ENCODE results near the gene SERTM2.

GRCh38 chrX:111498538-111499103 lies 12.8 kb upstream of the SERTM2 start:
- TF ChIP-seq CTCF (conservative IDR thresholded peaks at IDR 0.05; ENCODE audit: low read depth, low read length) (no peak), EZH2 (IDR thresholded peaks at IDR 0.05; ENCODE audit: low read length, unreplicated experiment) (no peak), EZH2phosphoT487 (IDR thresholded peaks at IDR 0.05; ENCODE audit: borderline replicate concordance, low read length) (no peak)

All from PC-3 (cell line).